K562 (cell line): ENCODE measurements around the gene RER1. TPM values are rescaled to one million over a fixed set of nuclear protein-coding genes. Genes with fewer than 3 reads are reported as not detected.

ENCODE experiments used
- ATAC-seq: fragments of 200-7000 bp; cut with Tn5 transposase; 3 replicates; pipeline ENCODE4 v1.9.1; 2020; ENCODE audit warnings: moderate library complexity
- BruUV-seq: library from RNA; stranded (reverse); fragments of 400-500 nt; replicated peaks from 2 replicates; lab custom pipeline; 2021; lab: Mats Ljungman, UMichigan
- CTCF ChIA-PET: fragments of 300-600 bp; formaldehyde crosslinking; extraction: SDS; loops from one replicate; lab custom pipeline; 2021; ENCODE audit warnings: low intra/inter-chr PET ratio; lab: Yijun Ruan, JAX
- POLR2A ChIA-PET: fragments of 300-600, 350-650 bp; sonication (Branson Sonifier 250); formaldehyde crosslinking; extraction: SDS; loops from one replicate; lab custom pipeline; 2021; ENCODE audit warnings: antibody characterized with exemption, inconsistent platforms; lab: Yijun Ruan, JAX
- DNase-seq, 4 experiments: peaks; one replicate each; pipeline versions ENCODE4 v3.0.0 to v3.0.0-alpha.2; 2011 to 2018; ENCODE audit warnings: low spot score in 3 of 4, mixed read lengths in 3 of 4; ENCODE audit errors: extremely low read depth in 1 of 4
- FAIRE-seq: peaks from 2 replicates; lab custom pipeline; 2011; peaks lifted over from hg19 to GRCh38; lab: Jason Lieb, UNC
- H2AFZ ChIP-seq: 2 replicates; pipeline ENCODE4 v1.6.0; 2011; ENCODE audit warnings: low read depth, low read length, control low read depth, inconsistent platforms
- H3K27ac ChIP-seq: fragments of 200-600 bp; 3 replicates; pipeline ENCODE4 v1.8.0; 2011; ENCODE audit warnings: low read depth, mild to moderate bottlenecking, control low read depth, inconsistent platforms, low read length, moderate library complexity, mixed read lengths; ENCODE audit errors: extremely low read depth
- H3K27me3 ChIP-seq, 2 experiments: fragments of 300-600 bp in 1 of 2; 2 replicates in 1 of 2; 3 replicates in 1 of 2; pipeline versions ENCODE4 v1.6.0 to v1.8.0; 2011; ENCODE audit warnings: inconsistent platforms in 2 of 2, low read length in 2 of 2, mild to moderate bottlenecking in 1 of 2, mixed read lengths in 1 of 2, moderate library complexity in 1 of 2; ENCODE audit not compliant: control insufficient read depth in 2 of 2, insufficient read depth in 2 of 2
- H3K36me3 ChIP-seq: fragments of 300-600 bp; 3 replicates; pipeline ENCODE4 v1.8.0; 2011; ENCODE audit warnings: mild to moderate bottlenecking, low read length, inconsistent platforms; ENCODE audit not compliant: control insufficient read depth, insufficient read depth
- H3K4me1 ChIP-seq, 2 experiments: fragments of 200-600 bp in 1 of 2; replicated peaks in 1 of 2; 2 replicates in 1 of 2; 3 replicates in 1 of 2; pipeline versions ENCODE4 v1.5.1 to v1.8.0; 2011; ENCODE audit warnings: inconsistent platforms in 2 of 2, low read length in 2 of 2, mild to moderate bottlenecking in 1 of 2, mixed read lengths in 1 of 2, moderate library complexity in 1 of 2; ENCODE audit not compliant: control insufficient read depth in 2 of 2, insufficient read depth in 2 of 2
- H3K4me2 ChIP-seq: 2 replicates; pipeline ENCODE4 v1.6.1; 2011; ENCODE audit warnings: low read length, control low read depth, inconsistent platforms, mixed read lengths; ENCODE audit not compliant: insufficient read depth
- H3K4me3 ChIP-seq: fragments of 200-600 bp; sonication (generic), shearing (Covaris generic); 2 replicates; pipeline ENCODE4 v1.5.1; 2016; ENCODE audit warnings: control low read depth, inconsistent platforms
- H3K79me2 ChIP-seq: fragments of 200-600 bp; 3 replicates; pipeline ENCODE4 v1.8.0; 2011; ENCODE audit warnings: low read length, inconsistent platforms; ENCODE audit not compliant: control insufficient read depth, insufficient read depth
- H3K9ac ChIP-seq, 2 experiments: 2 replicates each; pipeline versions ENCODE4 v1.6.0 to v1.6.1; 2011; ENCODE audit warnings: low read depth in 2 of 2, low read length in 2 of 2, control low read depth in 1 of 2, inconsistent platforms in 1 of 2, mild to moderate bottlenecking in 1 of 2, mixed read lengths in 1 of 2; ENCODE audit not compliant: insufficient read depth in 1 of 2
- H3K9me1 ChIP-seq: one replicate; pipeline ENCODE4 v1.6.0; 2011; ENCODE audit warnings: inconsistent platforms, mild to moderate bottlenecking, low read length, moderate library complexity; ENCODE audit not compliant: control insufficient read depth, insufficient read depth
- H3K9me3 ChIP-seq: replicated peaks from 2 replicates; pipeline ENCODE4 v1.5.1; 2011; ENCODE audit warnings: low read depth, low read length, inconsistent platforms; ENCODE audit not compliant: control insufficient read depth, insufficient read depth
- H4K20me1 ChIP-seq: replicated peaks from 2 replicates; pipeline ENCODE4 v1.6.1; 2011; ENCODE audit warnings: low read length, inconsistent platforms, mixed read lengths; ENCODE audit not compliant: control insufficient read depth, insufficient read depth
- C11orf30 ChIP-seq: fragments of 450-650 bp; IDR thresholded peaks from 2 replicates; pipeline ENCODE4 v1.6.1; 2016; ENCODE audit warnings: low read depth, mild to moderate bottlenecking
- KLF1 ChIP-seq: fragments of 450-650 bp; IDR thresholded peaks from 2 replicates; pipeline ENCODE4 v1.6.1; 2016; ENCODE audit warnings: missing genetic modification characterization, missing compliant biosample characterization
- NFE2 ChIP-seq: IDR thresholded peaks from 2 replicates; pipeline ENCODE4 v1.6.1; 2014; ENCODE audit warnings: antibody characterized with exemption, low read depth
- SMAD1 ChIP-seq: fragments of 150-350 bp; IDR thresholded peaks from 2 replicates; pipeline ENCODE4 v1.6.1; 2014; ENCODE audit warnings: low read length, low read depth; ENCODE audit not compliant: partially characterized antibody
- SMC3 ChIP-seq: conservative IDR thresholded peaks from 2 replicates; pipeline ENCODE4 v1.6.1; 2011; ENCODE audit warnings: low read depth, low read length, improper control_type of control experiment; ENCODE audit not compliant: insufficient read depth
- SNRNP70 ChIP-seq: fragments of 200-400 bp; formaldehyde crosslinking; optimal IDR thresholded peaks from 2 replicates; pipeline ENCODE3; 2017; ENCODE audit warnings: low read depth, low read length
- SPI1 ChIP-seq: IDR thresholded peaks from 2 replicates; pipeline ENCODE4 v1.6.1; 2011; ENCODE audit warnings: low read depth, low read length, control low read depth, borderline replicate concordance
- SREBF2 ChIP-seq: sonication (generic); formaldehyde crosslinking; IDR thresholded peaks from 2 replicates; pipeline ENCODE4 v1.4.0; 2020; ENCODE audit warnings: mild to moderate bottlenecking, missing genetic modification reagents
- ZNF23 ChIP-seq: fragments of 250-450 bp; sonication (Bioruptor Pico); IDR thresholded peaks from 2 replicates; pipeline ENCODE4 v1.4.0; 2020; ENCODE audit warnings: mild to moderate bottlenecking
- ZNF707 ChIP-seq: fragments of 250-450 bp; sonication (Bioruptor Pico); conservative IDR thresholded peaks from 2 replicates; pipeline ENCODE4 v1.8.0; 2022; ENCODE audit warnings: inconsistent platforms, mild to moderate bottlenecking, moderate library complexity
- ZNF830 ChIP-seq: fragments of 250-450 bp; sonication (Bioruptor Pico); IDR thresholded peaks from 2 replicates; pipeline ENCODE4 v1.5.0; 2021; ENCODE audit warnings: mild to moderate bottlenecking
- WGBS: fragments of 100-300 bp; shearing (Covaris generic); methylation state at CpG from one replicate; pipeline ENCODE4 v1.1.6; 2016; ENCODE audit warnings: low coverage, mixed read lengths; ENCODE audit not compliant: insufficient coverage; ENCODE audit errors: missing lambda C conversion rate; 5-methylcytosine and 5-hydroxymethylcytosine counted together
- in situ Hi-C: fragments of 300-500 bp; cut with MboI; formaldehyde crosslinking; loops from 4 replicates; pipeline ENCODE4 v1.15.0; 2018; ENCODE audit warnings: inconsistent platforms, mixed read lengths
- intact Hi-C: fragments of 100-400 bp; cut with micrococcal nuclease; formaldehyde crosslinking; loops from 2 replicates; pipeline ENCODE4 v1.14.2; 2022
- polyA plus RNA-seq, 8 experiments: library from polyadenylated mRNA; depleted of rRNA in 4 of 8; stranded (reverse) in 5 of 8; unstranded in 3 of 8; fragments of >200 nt; fragmentation: Nextera tagmentation in 2 of 8; fragmentation: Illumina TruSeq in 1 of 8; extraction: Ambion mirVana in 2 of 8; extraction: Trizol in 1 of 8; gene quantifications; 2 replicates each; pipeline versions ENCODE4 v1.2.1 to v1.2.3, GENCODE V29; 2011 to 2014; ENCODE audit warnings: inconsistent platforms in 1 of 8, missing spikeins in 1 of 8
- total RNA-seq, 7 experiments: library from RNA; depleted of rRNA in 6 of 7; stranded (reverse); fragments of >200 nt in 6 of 7; fragmentation: Illumina TruSeq in 2 of 7; extraction: Trizol in 2 of 7; gene quantifications; 2 replicates each; pipeline versions ENCODE4 v1.2.1 to v1.2.3, GENCODE V29; 2011 to 2021; ENCODE audit warnings: low replicate concordance in 1 of 7
- TF ChIP-seq, protein P1 (sequence below): sonication (generic); formaldehyde crosslinking; IDR thresholded peaks from 2 replicates; pipeline ENCODE4 v1.8.1; 2023; ENCODE audit warnings: mild to moderate bottlenecking, missing genetic modification reagents, moderate library complexity
- TF ChIP-seq, protein P2 (sequence below): sonication (generic); formaldehyde crosslinking; IDR thresholded peaks from 2 replicates; pipeline ENCODE4 v1.8.1; 2023; ENCODE audit warnings: mild to moderate bottlenecking, missing genetic modification reagents
- TF ChIP-seq, protein P3 (sequence below): fragments of 250-450 bp; sonication (Bioruptor Pico); IDR thresholded peaks from 2 replicates; pipeline ENCODE4 v1.8.0; 2021; ENCODE audit warnings: borderline replicate concordance, mild to moderate bottlenecking, moderate library complexity; ENCODE audit not compliant: poor library complexity, severe bottlenecking

The RER1 gene
- total and polyA plus RNA-seq, 9 of the 15 experiments (the other 6 are each of a cell fraction or from before 2014, with no cell fraction given), result 19.6 to 354 (median 183) TPM

DNA sequence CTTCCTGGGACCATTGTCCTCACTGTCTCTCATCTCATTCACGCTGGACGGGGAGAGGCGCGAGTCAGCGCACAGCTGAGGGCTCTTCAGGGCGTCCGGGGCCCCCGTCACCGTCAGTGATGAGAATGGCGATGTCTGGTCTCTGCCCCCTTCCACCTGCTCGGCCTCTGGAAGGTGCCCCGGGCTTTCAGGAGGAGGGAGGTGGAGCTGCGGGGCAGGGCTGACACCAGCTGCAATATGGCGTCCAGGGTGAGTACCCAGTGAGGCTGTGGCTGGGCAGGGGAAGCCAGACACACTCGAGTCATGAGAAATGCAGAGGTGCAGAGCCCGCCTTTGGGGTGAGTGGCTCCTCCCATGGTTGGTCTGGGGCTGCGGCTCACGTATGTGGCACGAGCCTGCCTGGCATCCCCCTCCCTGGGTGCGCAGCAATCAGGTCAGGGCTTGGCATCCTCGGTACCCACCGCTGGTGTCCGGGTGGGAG lies 15.3 kb upstream of the RER1 start:
- TF ChIP-seq, protein P1, sequence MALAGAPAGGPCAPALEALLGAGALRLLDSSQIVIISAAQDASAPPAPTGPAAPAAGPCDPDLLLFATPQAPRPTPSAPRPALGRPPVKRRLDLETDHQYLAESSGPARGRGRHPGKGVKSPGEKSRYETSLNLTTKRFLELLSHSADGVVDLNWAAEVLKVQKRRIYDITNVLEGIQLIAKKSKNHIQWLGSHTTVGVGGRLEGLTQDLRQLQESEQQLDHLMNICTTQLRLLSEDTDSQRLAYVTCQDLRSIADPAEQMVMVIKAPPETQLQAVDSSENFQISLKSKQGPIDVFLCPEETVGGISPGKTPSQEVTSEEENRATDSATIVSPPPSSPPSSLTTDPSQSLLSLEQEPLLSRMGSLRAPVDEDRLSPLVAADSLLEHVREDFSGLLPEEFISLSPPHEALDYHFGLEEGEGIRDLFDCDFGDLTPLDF (CRISPR knock-in tag), result no peak
- TF ChIP-seq C11orf30 (no peak), ZNF830 (CRISPR knock-in tag) (no peak), ZNF23 (no peak), KLF1 (tag) (no peak), SPI1 (no peak), SMAD1 (no peak), ZNF707 (CRISPR knock-in tag) (no peak), SNRNP70 (no peak), NFE2 (no peak), SREBF2 (CRISPR knock-in tag) (no peak), SMC3 (no peak)
- TF ChIP-seq, protein P2, sequence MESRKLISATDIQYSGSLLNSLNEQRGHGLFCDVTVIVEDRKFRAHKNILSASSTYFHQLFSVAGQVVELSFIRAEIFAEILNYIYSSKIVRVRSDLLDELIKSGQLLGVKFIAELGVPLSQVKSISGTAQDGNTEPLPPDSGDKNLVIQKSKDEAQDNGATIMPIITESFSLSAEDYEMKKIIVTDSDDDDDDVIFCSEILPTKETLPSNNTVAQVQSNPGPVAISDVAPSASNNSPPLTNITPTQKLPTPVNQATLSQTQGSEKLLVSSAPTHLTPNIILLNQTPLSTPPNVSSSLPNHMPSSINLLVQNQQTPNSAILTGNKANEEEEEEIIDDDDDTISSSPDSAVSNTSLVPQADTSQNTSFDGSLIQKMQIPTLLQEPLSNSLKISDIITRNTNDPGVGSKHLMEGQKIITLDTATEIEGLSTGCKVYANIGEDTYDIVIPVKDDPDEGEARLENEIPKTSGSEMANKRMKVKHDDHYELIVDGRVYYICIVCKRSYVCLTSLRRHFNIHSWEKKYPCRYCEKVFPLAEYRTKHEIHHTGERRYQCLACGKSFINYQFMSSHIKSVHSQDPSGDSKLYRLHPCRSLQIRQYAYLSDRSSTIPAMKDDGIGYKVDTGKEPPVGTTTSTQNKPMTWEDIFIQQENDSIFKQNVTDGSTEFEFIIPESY (CRISPR knock-in tag), result no peak
- TF ChIP-seq, protein P3, sequence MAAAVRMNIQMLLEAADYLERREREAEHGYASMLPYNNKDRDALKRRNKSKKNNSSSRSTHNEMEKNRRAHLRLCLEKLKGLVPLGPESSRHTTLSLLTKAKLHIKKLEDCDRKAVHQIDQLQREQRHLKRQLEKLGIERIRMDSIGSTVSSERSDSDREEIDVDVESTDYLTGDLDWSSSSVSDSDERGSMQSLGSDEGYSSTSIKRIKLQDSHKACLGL, result no peak
- TF ChIP-seq, all 486 proteins: peak for 0
- WGBS, result 8% methylated on average over 23 of the region's 23 CpGs
- no peaks in the 10 kb centered on the region for H3K9me3 ChIP-seq
- H3K4me3 ChIP-seq, result no peak overlapping the region
- intact Hi-C loops (loop anchor here (10.0 kb wide), 1 partner anchor 62 kb away; no protein-coding TSS in a partner anchor), in situ Hi-C loops (loop anchor here (10.0 kb wide), 1 partner anchor 182 kb away; the partner anchor contains the start of gene FAAP20)
- peaks cover 63 to 97% of the 10 kb centered on the region in 2 experiments for H3K27me3 ChIP-seq
- H3K36me3 ChIP-seq, result no peaks in the 10 kb centered on the region
- H3K9me1 ChIP-seq, result no peaks in the 10 kb centered on the region
- POLR2A ChIA-PET, result interaction anchor here (1.1 kb wide), 1 partner anchor 186 kb away, joined by 3 read pairs; no protein-coding TSS in a partner anchor
- DNase-seq, result no peak
- ATAC-seq, result no peak
- H3K79me2 ChIP-seq, result no peaks in the 10 kb centered on the region
- H2AFZ ChIP-seq, result no peak overlapping the region
- FAIRE-seq, result no peak
- no peak overlapping the region; a peak in 1 of 4 replicates for H3K9ac ChIP-seq
- H3K27ac ChIP-seq, result no peak overlapping the region
- no TSS peak for BruUV-seq
- peaks cover 0 to 56% of the 10 kb centered on the region in 2 experiments; a peak in 1 of 5 replicates for H3K4me1 ChIP-seq
- CTCF ChIA-PET, result no interaction called here
- H4K20me1 ChIP-seq, result peaks cover 14% of the 10 kb centered on the region
- no peak overlapping the region for H3K4me2 ChIP-seq
